HL-60 (cell line): ENCODE results near the gene ZNF620.

ENCODE experiments used
- DNase-seq, 2 experiments: peaks; one replicate each; pipeline ENCODE4 v3.0.0-alpha.2; 2010 to 2020; ENCODE audit warnings: low read depth in 1 of 2, low spot score in 1 of 2
- H3K27ac ChIP-seq: fragments of 250-450 bp; sonication (Bioruptor Pico); replicated peaks from 2 replicates; pipeline ENCODE4 v1.5.1; 2020; ENCODE audit warnings: mild to moderate bottlenecking, moderate library complexity
- H3K27me3 ChIP-seq: fragments of 250-450 bp; sonication (Bioruptor Pico); 2 replicates; pipeline ENCODE4 v1.5.1; 2021; ENCODE audit warnings: mild to moderate bottlenecking, moderate library complexity; ENCODE audit not compliant: insufficient read depth, poor library complexity, severe bottlenecking
- H3K4me3 ChIP-seq: replicated peaks from 2 replicates; pipeline ENCODE4 v1.5.1; 2011; ENCODE audit warnings: mild to moderate bottlenecking, control low read depth, low read length; ENCODE audit not compliant: insufficient read depth
- GABPA ChIP-seq: IDR thresholded peaks from 2 replicates; pipeline ENCODE4 v1.6.1; 2012; ENCODE audit warnings: low read depth
- POLR2AphosphoS5 ChIP-seq: IDR thresholded peaks from 2 replicates; pipeline ENCODE4 v1.6.1; 2012; ENCODE audit warnings: low read depth
- REST ChIP-seq: IDR thresholded peaks from 2 replicates; pipeline ENCODE4 v1.6.1; 2012; ENCODE audit warnings: low read depth; ENCODE audit not compliant: insufficient replicate concordance
- SPI1 ChIP-seq: IDR thresholded peaks from 2 replicates; pipeline ENCODE4 v1.6.1; 2012; ENCODE audit warnings: low read depth, mild to moderate bottlenecking, borderline replicate concordance
- TF ChIP-seq, protein P1 (sequence below): IDR thresholded peaks from one replicate; pipeline ENCODE4 v1.5.1; 2011; ENCODE audit warnings: low read length, control low read depth, inconsistent platforms; ENCODE audit not compliant: insufficient read depth

ZNF620 gene

DNA sequence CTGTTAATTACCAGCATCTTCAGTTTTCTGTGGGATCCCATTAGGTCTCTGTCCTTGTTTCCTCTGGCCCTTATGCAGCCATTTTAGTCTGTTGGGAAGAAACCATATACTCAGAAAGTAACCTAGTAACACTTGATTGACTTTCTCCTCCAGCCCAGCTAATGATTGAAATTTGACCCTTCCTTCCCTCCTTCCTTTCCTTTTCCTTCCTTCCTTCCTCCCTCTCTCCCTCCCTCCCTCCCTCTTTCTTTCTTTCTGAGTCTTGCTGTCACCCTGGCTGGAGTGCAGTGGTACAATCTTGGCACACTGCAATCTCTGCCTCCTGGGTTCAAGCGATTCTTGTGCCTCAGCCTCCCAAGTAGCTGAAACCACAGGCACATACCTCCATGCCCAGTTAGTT lies 5.9 kb upstream of the ZNF620 start:
- no peaks in the 10 kb centered on the region for H3K27me3 ChIP-seq
- no peak for TF ChIP-seq GABPA
- no peak for TF ChIP-seq SPI1
- TF ChIP-seq POLR2AphosphoS5 = no peak
- no peak for TF ChIP-seq REST
- TF ChIP-seq, protein P1, sequence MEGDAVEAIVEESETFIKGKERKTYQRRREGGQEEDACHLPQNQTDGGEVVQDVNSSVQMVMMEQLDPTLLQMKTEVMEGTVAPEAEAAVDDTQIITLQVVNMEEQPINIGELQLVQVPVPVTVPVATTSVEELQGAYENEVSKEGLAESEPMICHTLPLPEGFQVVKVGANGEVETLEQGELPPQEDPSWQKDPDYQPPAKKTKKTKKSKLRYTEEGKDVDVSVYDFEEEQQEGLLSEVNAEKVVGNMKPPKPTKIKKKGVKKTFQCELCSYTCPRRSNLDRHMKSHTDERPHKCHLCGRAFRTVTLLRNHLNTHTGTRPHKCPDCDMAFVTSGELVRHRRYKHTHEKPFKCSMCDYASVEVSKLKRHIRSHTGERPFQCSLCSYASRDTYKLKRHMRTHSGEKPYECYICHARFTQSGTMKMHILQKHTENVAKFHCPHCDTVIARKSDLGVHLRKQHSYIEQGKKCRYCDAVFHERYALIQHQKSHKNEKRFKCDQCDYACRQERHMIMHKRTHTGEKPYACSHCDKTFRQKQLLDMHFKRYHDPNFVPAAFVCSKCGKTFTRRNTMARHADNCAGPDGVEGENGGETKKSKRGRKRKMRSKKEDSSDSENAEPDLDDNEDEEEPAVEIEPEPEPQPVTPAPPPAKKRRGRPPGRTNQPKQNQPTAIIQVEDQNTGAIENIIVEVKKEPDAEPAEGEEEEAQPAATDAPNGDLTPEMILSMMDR = no peak
- DNase-seq = no peak
- H3K27ac ChIP-seq = no peak overlapping the region
- no peak overlapping the region for H3K4me3 ChIP-seq

- no peaks in the 10 kb centered on the region for H3K27me3 ChIP-seq
- DNase-seq = no peak
- no peak overlapping the region for H3K4me3 ChIP-seq
- TF ChIP-seq, protein P1 = no peak
- TF ChIP-seq SPI1 (no peak), GABPA (no peak), REST (no peak), POLR2AphosphoS5 (no peak)
- no peak overlapping the region for H3K27ac ChIP-seq
Measured at GRCh38 chr3:40502034-40502433, 3.8 kb upstream of the ZNF620 start.

GRCh38 chr3:40504636-40505430 lies 1.0 kb upstream of the ZNF620 start:
- Histone ChIP-seq H3K27ac (no peak overlapping the region), H3K27me3 (no peaks in the 10 kb centered on the region), H3K4me3 (no peak overlapping the region)
- no peak for DNase-seq
- TF ChIP-seq GABPA (no peak), POLR2AphosphoS5 (no peak), REST (no peak), SPI1 (no peak)
- TF ChIP-seq, protein P1 = no peak
